Kidney (tissue), 14 donors: ENCODE data around the gene PNLDC1. TPM values are rescaled to one million over a fixed set of nuclear protein-coding genes. Genes with fewer than 3 reads are reported as not detected.
A peak's percentile ranks its signal among the peaks of the same experiment; 100 is the strongest.

Experiments used
- DNase-seq, 5 donors: peaks; one replicate each; pipeline ENCODE4 v3.0.0-alpha.2; 2013 to 2020
- FAIRE-seq: peaks from 2 replicates; lab custom pipeline; 2012; peaks lifted over from hg19 to GRCh38; lab: Jason Lieb, UNC
- H3K27ac ChIP-seq, 2 donors: one replicate each; pipeline ENCODE4 v1.7.0; 2013; ENCODE audit warnings: low read depth in 2 of 2, low read length in 2 of 2, inconsistent platforms in 1 of 2
- H3K27me3 ChIP-seq: one replicate; pipeline ENCODE4 v1.7.1; 2013; ENCODE audit warnings: low read length, inconsistent platforms; ENCODE audit not compliant: control insufficient read depth, insufficient read depth
- H3K36me3 ChIP-seq, 3 donors: one replicate each; pipeline versions ENCODE4 v1.7.0 to v1.7.1; 2013; ENCODE audit warnings: low read length in 3 of 3, control low read depth in 1 of 3, inconsistent platforms in 1 of 3; ENCODE audit not compliant: insufficient read depth in 3 of 3, control insufficient read depth in 2 of 3
- H3K4me1 ChIP-seq, 3 donors: one replicate each; pipeline versions ENCODE4 v1.7.0 to v1.7.1; 2013; ENCODE audit warnings: low read length in 3 of 3, inconsistent platforms in 1 of 3, low read depth in 1 of 3; ENCODE audit not compliant: control insufficient read depth in 2 of 3, insufficient read depth in 2 of 3
- H3K4me3 ChIP-seq, 3 donors: one replicate each; pipeline versions ENCODE4 v1.7.0 to v1.8.1; 2013; ENCODE audit warnings: low read length in 3 of 3, control low read depth in 1 of 3, inconsistent platforms in 1 of 3
- H3K9ac ChIP-seq, 3 donors: one replicate each; pipeline versions ENCODE4 v1.7.0 to v1.7.1; 2013; ENCODE audit warnings: low read length in 3 of 3, control low read depth in 1 of 3, inconsistent platforms in 1 of 3
- H3K9me3 ChIP-seq, 3 donors: one replicate each; pipeline versions ENCODE4 v1.7.0 to v1.7.1; 2013; ENCODE audit warnings: low read length in 3 of 3, control low read depth in 1 of 3, inconsistent platforms in 1 of 3; ENCODE audit not compliant: control insufficient read depth in 2 of 3, insufficient read depth in 1 of 3
- intact Hi-C: fragments of 100-400 bp; cut with DNase I; formaldehyde crosslinking; loops from one replicate; pipeline ENCODE4 v1.11.1; 2022
- polyA plus RNA-seq: library from polyadenylated mRNA; stranded (reverse); fragments of 350-450 nt; fragmentation: Illumina TruSeq; extraction: RNeasy Lipid Tissue Mini Kit (QIAGEN cat#74804); gene quantifications from one replicate; pipeline ENCODE4 v1.2.3, GENCODE V29; 2014; ENCODE audit warnings: low read depth, low replicate concordance; ENCODE audit not compliant: insufficient read depth
- total RNA-seq: library from RNA; stranded (reverse); fragmentation: NEBNext Ultra II Directional; extraction: Animal tissue kit (Norgen Biotek cat#: 25700); gene quantifications from one replicate; pipeline ENCODE4 v1.2.1, GENCODE V29; 2021
- TF ChIP-seq, protein P1 (sequence below): IDR thresholded peaks from 3 replicates; pipeline ENCODE4 v1.5.1; 2012; ENCODE audit warnings: mild to moderate bottlenecking, moderate library complexity, borderline replicate concordance; ENCODE audit not compliant: insufficient read depth; ENCODE audit errors: extremely low read depth
- donor health status: control.
- donor health status: control.
- donor health status: control.
- donor health status: control.
- donor health status: control.
- donor health status: DM: yes; HTN: yes; CAD: no.
- donor health status: Normal renal cell carcinoma (clear cell type).

Gene PNLDC1
- total and polyA plus RNA-seq, 2 donors from 2014 or later = 0.34 TPM; not detected in 1

DNA sequence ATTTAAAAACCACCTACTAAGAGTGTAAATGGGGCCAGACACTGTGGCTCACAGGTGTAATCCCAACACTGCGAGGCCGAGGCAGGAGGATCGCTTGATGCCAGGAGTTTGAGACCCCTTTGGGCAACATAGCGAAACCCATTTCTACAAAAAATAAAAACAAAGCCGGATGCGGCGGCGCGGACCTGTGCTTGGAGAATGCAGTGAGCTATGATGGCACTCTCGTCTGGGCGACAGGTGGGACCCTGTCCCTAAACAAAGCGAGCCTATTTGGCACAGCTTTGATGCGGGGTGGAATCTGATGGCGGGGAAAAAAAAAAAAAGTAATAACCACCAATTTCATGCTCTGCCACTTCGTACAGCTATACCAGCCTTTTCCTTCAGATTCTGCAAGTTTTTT is 11.8 kb upstream of the PNLDC1 start:
- peak overlapping the region; percentile 90 to 96 (median 95) for H3K4me3 ChIP-seq
- FAIRE-seq (no peak), DNase-seq (peak in 2 of 5 donors; percentile 17 to 44)
- intact Hi-C loops = no loop called here
- no peaks in the 10 kb centered on the region for H3K27me3 ChIP-seq
- H3K9me3 ChIP-seq = no peaks in the 10 kb centered on the region
- H3K9ac ChIP-seq = peak overlapping the region; percentile 62 to 94 (median 92)
- TF ChIP-seq, protein P1, sequence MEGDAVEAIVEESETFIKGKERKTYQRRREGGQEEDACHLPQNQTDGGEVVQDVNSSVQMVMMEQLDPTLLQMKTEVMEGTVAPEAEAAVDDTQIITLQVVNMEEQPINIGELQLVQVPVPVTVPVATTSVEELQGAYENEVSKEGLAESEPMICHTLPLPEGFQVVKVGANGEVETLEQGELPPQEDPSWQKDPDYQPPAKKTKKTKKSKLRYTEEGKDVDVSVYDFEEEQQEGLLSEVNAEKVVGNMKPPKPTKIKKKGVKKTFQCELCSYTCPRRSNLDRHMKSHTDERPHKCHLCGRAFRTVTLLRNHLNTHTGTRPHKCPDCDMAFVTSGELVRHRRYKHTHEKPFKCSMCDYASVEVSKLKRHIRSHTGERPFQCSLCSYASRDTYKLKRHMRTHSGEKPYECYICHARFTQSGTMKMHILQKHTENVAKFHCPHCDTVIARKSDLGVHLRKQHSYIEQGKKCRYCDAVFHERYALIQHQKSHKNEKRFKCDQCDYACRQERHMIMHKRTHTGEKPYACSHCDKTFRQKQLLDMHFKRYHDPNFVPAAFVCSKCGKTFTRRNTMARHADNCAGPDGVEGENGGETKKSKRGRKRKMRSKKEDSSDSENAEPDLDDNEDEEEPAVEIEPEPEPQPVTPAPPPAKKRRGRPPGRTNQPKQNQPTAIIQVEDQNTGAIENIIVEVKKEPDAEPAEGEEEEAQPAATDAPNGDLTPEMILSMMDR = no peak
- H3K27ac ChIP-seq = no peak overlapping the region
- H3K4me1 ChIP-seq = peaks cover 0 to 23% (median 16%) of the 10 kb centered on the region in 3 donors
- H3K36me3 ChIP-seq = peaks cover 7 to 45% (median 20%) of the 10 kb centered on the region in 3 donors

DNA sequence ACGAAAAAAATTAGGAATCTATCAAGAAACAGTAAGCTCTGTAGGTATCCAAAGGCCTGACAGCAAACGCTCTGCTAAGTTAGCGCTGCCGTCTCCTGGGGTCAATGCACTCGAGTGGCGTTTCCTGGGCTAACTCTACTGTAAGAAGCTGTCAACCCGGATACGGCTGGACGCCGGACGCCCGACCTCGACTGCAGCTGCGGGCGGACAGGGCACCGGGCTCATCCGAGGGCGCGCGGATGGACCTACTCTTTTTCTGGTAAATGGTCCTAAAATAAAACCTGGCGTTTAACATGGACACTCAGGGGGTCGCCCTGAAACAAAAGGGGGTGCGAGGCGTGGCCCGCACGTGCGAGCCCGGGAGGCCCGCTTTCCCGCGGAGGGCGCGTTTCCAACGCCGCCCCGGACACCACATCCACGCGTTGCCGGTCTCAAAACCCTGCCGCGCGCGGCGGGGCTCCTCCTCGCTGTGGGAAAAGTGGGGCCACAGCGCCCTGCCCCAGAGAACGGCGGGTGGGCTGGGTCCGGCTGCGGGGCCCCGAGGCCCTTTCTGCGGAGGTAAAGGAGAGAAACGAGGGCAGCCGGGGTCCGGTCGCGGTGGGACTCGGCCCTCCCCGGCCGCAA is 11.2 kb upstream of the PNLDC1 start:
- Histone ChIP-seq H3K36me3 (peaks cover 5 to 39% (median 15%) of the 10 kb centered on the region in 3 donors), H3K9me3 (no peaks in the 10 kb centered on the region), H3K9ac (peak overlapping the region; percentile 87 to 94 (median 92)), H3K4me1 (peaks cover 0 to 23% (median 16%) of the 10 kb centered on the region in 3 donors), H3K27ac (peak overlapping the region; percentile 96 to 99), H3K4me3 (peak overlapping the region; percentile 90 to 96 (median 95)), H3K27me3 (no peaks in the 10 kb centered on the region)
- DNase-seq = peak; percentile 42 to 84 (median 63)
- intact Hi-C loops = no loop called here
- FAIRE-seq = no peak
- TF ChIP-seq, protein P1 = no peak

DNA sequence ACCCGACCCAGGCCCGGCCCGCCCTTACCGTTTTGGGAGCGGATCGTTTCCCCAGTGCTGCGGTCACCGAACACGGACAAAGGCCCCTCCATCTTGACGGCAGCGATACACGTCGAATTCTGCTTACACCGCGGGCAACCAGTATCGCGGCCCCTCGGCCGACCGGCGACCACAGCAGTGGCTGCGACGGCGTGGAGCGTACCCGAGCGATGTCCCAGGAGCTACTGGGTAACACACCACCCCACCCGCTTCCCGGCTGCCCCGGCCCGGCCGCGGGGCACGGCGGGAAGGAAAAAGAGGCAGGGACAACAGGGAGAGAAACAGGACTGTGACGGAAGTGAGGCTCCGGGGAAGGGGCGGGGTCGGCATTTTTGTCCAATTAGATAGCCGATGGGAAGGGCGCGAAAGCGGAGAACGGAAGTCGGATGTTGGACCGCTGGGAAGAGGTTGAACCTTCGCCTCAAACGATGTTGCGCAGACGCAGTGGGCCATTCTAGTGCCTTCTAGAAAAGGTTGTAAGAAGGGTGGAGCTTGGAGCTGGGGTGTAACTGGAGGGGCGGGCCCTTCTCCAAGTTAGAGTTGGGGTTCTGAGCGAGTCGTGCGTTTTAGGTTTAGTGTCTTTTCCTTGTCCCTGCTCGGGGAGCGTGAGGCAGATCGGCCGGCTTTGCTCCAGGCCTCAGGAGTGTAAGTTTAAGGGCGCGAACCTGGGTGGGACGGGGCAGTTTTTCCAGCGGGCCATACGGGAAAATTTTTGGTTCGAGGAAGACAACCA is 10.5 kb upstream of the PNLDC1 start, which contains the start of gene TCP1:
TCP1 (minus strand) TSS at position 226 of the 772 bp plus-strand sequence; CDS start at position 92, 134 bp downstream.
- intact Hi-C loops = no loop called here
- H3K4me1 ChIP-seq = peaks cover 0 to 23% (median 16%) of the 10 kb centered on the region in 3 donors

More for the DNA sequence above, 10.5 kb upstream of the PNLDC1 start, which contains the start of gene TCP1:
- Histone ChIP-seq H3K27ac (peak within 1 kb of the TSS; percentile 96 to 99), H3K9me3 (no peaks in the 10 kb centered on the region), H3K9ac (peak within 1 kb of the TSS; percentile 94 to 100 (median 97)), H3K4me3 (peak within 1 kb of the TSS; percentile 95 to 98 (median 96)), H3K27me3 (no peaks in the 10 kb centered on the region), H3K36me3 (peaks cover 5 to 34% (median 14%) of the 10 kb centered on the region in 3 donors)
- DNase-seq = peak; percentile 100
- TF ChIP-seq, protein P1 = no peak
- peak; percentile 94 for FAIRE-seq
